Activated CD4-positive, alpha-beta T cell treated with anti-CD3 and anti-CD28 coated beads for 36 hours (primary cell): ENCODE data around the gene AHNAK2. TPM values are rescaled to one million over a fixed set of nuclear protein-coding genes. Genes with fewer than 3 reads are reported as not detected.
"Not testable (repeated sequence)": the region's sequence is repeated elsewhere in the genome, so short reads cannot be mapped to it uniquely, and the experiment has no call there.

ENCODE experiments used
- ATAC-seq: fragments of 200-7000 bp; cut with Tn5 transposase; one replicate; pipeline ENCODE4 v1.10.0; 2021; ENCODE audit warnings: mild to moderate bottlenecking, moderate library complexity
- CTCF ChIA-PET: fragments of 350-600 bp; sonication (Branson Sonifier 250); formaldehyde crosslinking; loops from one replicate; lab custom pipeline; 2021; ENCODE audit warnings: antibody characterized with exemption; lab: Charles Lee
- POLR2A ChIA-PET: fragments of 350-600 bp; sonication (Branson Sonifier 250); formaldehyde crosslinking; loops from one replicate; lab custom pipeline; 2021; ENCODE audit warnings: antibody characterized with exemption, inconsistent platforms; lab: Charles Lee
- DNase-seq: peaks from one replicate; pipeline ENCODE4 v3.0.0-alpha.2; 2020
- H3K27ac Mint-ChIP-seq: one replicate; pipeline ENCODE4 v1.8.0; 2021; ENCODE audit warnings: mixed read lengths
- H3K27me3 Mint-ChIP-seq: one replicate; pipeline ENCODE4 v1.8.0; 2021; ENCODE audit warnings: mixed read lengths
- H3K36me3 Mint-ChIP-seq: one replicate; pipeline ENCODE4 v1.8.0; 2021; ENCODE audit warnings: low read depth, mixed read lengths
- H3K4me1 Mint-ChIP-seq: one replicate; pipeline ENCODE4 v1.8.0; 2021; ENCODE audit warnings: mixed read lengths
- H3K4me3 Mint-ChIP-seq: one replicate; pipeline ENCODE4 v1.8.0; 2021; ENCODE audit warnings: mild to moderate bottlenecking, moderate library complexity, mixed read lengths
- H3K9me3 Mint-ChIP-seq: one replicate; pipeline ENCODE4 v1.8.0; 2021; ENCODE audit warnings: low read depth, mixed read lengths
- intact Hi-C, 2 experiments: fragments of 100-400 bp; cut with DNase I in 1 of 2; cut with micrococcal nuclease in 1 of 2; formaldehyde crosslinking; loops; one replicate each; pipeline versions ENCODE4 v1.14.2 to v1.15.1; 2022 to 2024; cut with DNase I, micrococcal nuclease
- total RNA-seq, 2 experiments: library from RNA; stranded (reverse); gene quantifications; one replicate each; pipeline ENCODE4 v1.2.3, GENCODE V29; 2021

The AHNAK2 gene
- total RNA-seq, 2 experiments from 2014 or later, result 0.07 to 0.11 TPM

- Mint-ChIP-seq H3K27me3 (peaks cover 8% of the 10 kb centered on the region), H3K4me3 (no peak overlapping the region), H3K27ac (no peak overlapping the region), H3K36me3 (no peaks in the 10 kb centered on the region), H3K4me1 (no peaks in the 10 kb centered on the region), H3K9me3 (no peaks in the 10 kb centered on the region)
- ChIA-PET CTCF (no interaction called here), POLR2A (no interaction called here)
- DNase-seq (no peak), ATAC-seq (no peak)
- intact Hi-C loops, result no loop called here
Observed at GRCh38 chr14:104965561-104966231, 12.5 kb downstream of the AHNAK2 start.

- Mint-ChIP-seq H3K9me3 (no peaks in the 10 kb centered on the region), H3K4me3 (no peak overlapping the region), H3K4me1 (no peaks in the 10 kb centered on the region), H3K27ac (no peak overlapping the region), H3K27me3 (peaks cover 8% of the 10 kb centered on the region), H3K36me3 (no peaks in the 10 kb centered on the region)
- POLR2A ChIA-PET, result no interaction called here
- CTCF ChIA-PET, result interaction anchor here (2.1 kb wide), 1 partner anchor 9 kb away, joined by 11 read pairs; no protein-coding TSS in a partner anchor
- ATAC-seq (no peak), DNase-seq (no peak)
- intact Hi-C loops, result no loop called here
Observed at GRCh38 chr14:104964546-104964945, 13.6 kb downstream of the AHNAK2 start.

- DNase-seq (no peak), ATAC-seq (no peak)
- ChIA-PET CTCF (interaction anchor here (0.6 kb wide), 1 partner anchor 20 kb away, joined by 3 read pairs; no protein-coding TSS in a partner anchor), POLR2A (no interaction called here)
- Mint-ChIP-seq H3K9me3 (no peaks in the 10 kb centered on the region), H3K27ac (no peak overlapping the region), H3K36me3 (no peaks in the 10 kb centered on the region), H3K4me1 (no peaks in the 10 kb centered on the region), H3K27me3 (peaks cover 15% of the 10 kb centered on the region), H3K4me3 (no peak overlapping the region)
- intact Hi-C loops, result no loop called here
Observed at GRCh38 chr14:104957146-104958113, 20.7 kb downstream of the AHNAK2 start.

- Mint-ChIP-seq H3K36me3 (no peaks in the 10 kb centered on the region), H3K27me3 (peaks cover 15% of the 10 kb centered on the region), H3K9me3 (no peaks in the 10 kb centered on the region), H3K4me3 (no peak overlapping the region), H3K27ac (no peak overlapping the region), H3K4me1 (no peaks in the 10 kb centered on the region)
- POLR2A ChIA-PET, result no interaction called here
- no peak for DNase-seq
- CTCF ChIA-PET, result no interaction called here
- intact Hi-C loops, result no loop called here
- ATAC-seq, result no peak
Observed at GRCh38 chr14:104956290-104956890, 21.8 kb downstream of the AHNAK2 start.

GRCh38 chr14:104955396-104955770 lies 22.8 kb downstream of the AHNAK2 start:
- no peaks in the 10 kb centered on the region for H3K4me1 Mint-ChIP-seq
- intact Hi-C loops, result no loop called here
- peaks cover 15% of the 10 kb centered on the region for H3K27me3 Mint-ChIP-seq
- ATAC-seq (no peak), DNase-seq (no peak)
- H3K36me3 Mint-ChIP-seq, result no peaks in the 10 kb centered on the region
- CTCF ChIA-PET, result no interaction called here
- no peak overlapping the region for H3K27ac Mint-ChIP-seq
- H3K9me3 Mint-ChIP-seq, result no peaks in the 10 kb centered on the region
- no peak overlapping the region for H3K4me3 Mint-ChIP-seq
- POLR2A ChIA-PET, result no interaction called here

- Mint-ChIP-seq H3K27me3 (peaks cover 15% of the 10 kb centered on the region), H3K4me3 (no peak overlapping the region), H3K36me3 (no peaks in the 10 kb centered on the region), H3K27ac (no peak overlapping the region), H3K9me3 (no peaks in the 10 kb centered on the region), H3K4me1 (no peaks in the 10 kb centered on the region)
- intact Hi-C loops, result no loop called here
- ATAC-seq (no peak), DNase-seq (no peak)
- CTCF ChIA-PET, result no interaction called here
- POLR2A ChIA-PET, result no interaction called here
Observed at GRCh38 chr14:104954746-104955395, 23.3 kb downstream of the AHNAK2 start.

GRCh38 chr14:104953896-104954656 lies 24.1 kb downstream of the AHNAK2 start:
- Mint-ChIP-seq H3K4me3 (no peak overlapping the region), H3K9me3 (no peaks in the 10 kb centered on the region), H3K36me3 (no peaks in the 10 kb centered on the region), H3K4me1 (no peaks in the 10 kb centered on the region), H3K27ac (no peak overlapping the region), H3K27me3 (peaks cover 15% of the 10 kb centered on the region)
- intact Hi-C loops, result no loop called here
- POLR2A ChIA-PET, result no interaction called here
- no peak for DNase-seq
- no peak for ATAC-seq
- CTCF ChIA-PET, result no interaction called here

GRCh38 chr14:104953097-104953496 lies 25.1 kb downstream of the AHNAK2 start:
- H3K36me3 Mint-ChIP-seq, result no peaks in the 10 kb centered on the region
- H3K4me3 Mint-ChIP-seq, result no peak overlapping the region
- no peak for ATAC-seq
- POLR2A ChIA-PET, result no interaction called here
- CTCF ChIA-PET, result no interaction called here
- H3K9me3 Mint-ChIP-seq, result no peaks in the 10 kb centered on the region
- no peak overlapping the region for H3K27ac Mint-ChIP-seq
- H3K4me1 Mint-ChIP-seq, result no peaks in the 10 kb centered on the region
- peaks cover 13% of the 10 kb centered on the region for H3K27me3 Mint-ChIP-seq
- intact Hi-C loops, result no loop called here
- no peak for DNase-seq

- H3K9me3 Mint-ChIP-seq, POLR2A ChIA-PET, intact Hi-C loops, H3K36me3 Mint-ChIP-seq, H3K27ac Mint-ChIP-seq, CTCF ChIA-PET, ATAC-seq, H3K27me3 Mint-ChIP-seq, DNase-seq, H3K4me1 Mint-ChIP-seq, H3K4me3 Mint-ChIP-seq: not testable (repeated sequence)
Observed at GRCh38 chr14:104951863-104952657, 26.1 kb downstream of the AHNAK2 start.

GRCh38 chr14:104950701-104951100 lies 27.5 kb downstream of the AHNAK2 start:
- H3K36me3 Mint-ChIP-seq, H3K4me3 Mint-ChIP-seq, H3K4me1 Mint-ChIP-seq, H3K27me3 Mint-ChIP-seq, POLR2A ChIA-PET, H3K9me3 Mint-ChIP-seq, CTCF ChIA-PET, intact Hi-C loops, DNase-seq, ATAC-seq, H3K27ac Mint-ChIP-seq: not testable (repeated sequence)
